Gastroesophageal sphincter (tissue), 3 donors: Measurements from ENCODE around the gene INPP1.
A peak's percentile ranks its signal among the peaks of the same experiment; 100 is the strongest.

Source experiments
- CTCF ChIP-seq, 4 experiments: fragments of 200-600 bp in 2 of 4; fragments of 450-650 bp in 2 of 4; sonication (generic) in 1 of 4; IDR thresholded peaks; one replicate each; pipeline ENCODE4 v1.5.1; 2017 to 2019; ENCODE audit warnings: antibody characterized with exemption in 4 of 4, mild to moderate bottlenecking in 2 of 4, moderate library complexity in 2 of 4
- EP300 ChIP-seq: sonication (generic); formaldehyde crosslinking; IDR thresholded peaks from one replicate; pipeline ENCODE4 v1.6.1; 2017; ENCODE audit warnings: antibody characterized with exemption, mild to moderate bottlenecking
- POLR2AphosphoS5 ChIP-seq: sonication (generic); formaldehyde crosslinking; IDR thresholded peaks from one replicate; pipeline ENCODE4 v1.6.1; 2017; ENCODE audit warnings: antibody characterized with exemption

- TF ChIP-seq CTCF (IDR thresholded peaks at IDR 0.05), result peak; percentile 44 to 84 (median 69)
- peak; percentile 96 for TF ChIP-seq POLR2AphosphoS5
- no peak for TF ChIP-seq EP300
These were observed 23.6 kb upstream of the INPP1 start, which contains the start of gene HIBCH for GRCh38 chr2:190319555-190320498.
